OCI-LY3 (cell line): ENCODE data around the gene LAT.
A peak's percentile ranks its signal among the peaks of the same experiment; 100 is the strongest.
"Not testable (repeated sequence)": the region's sequence is repeated elsewhere in the genome, so short reads cannot be mapped to it uniquely, and the experiment has no call there.

Experiments
- H2AFZ ChIP-seq: fragments of 200-600, 300-600 bp; shearing (Covaris generic); 2 replicates; pipeline ENCODE4 v1.6.0; 2014; ENCODE audit warnings: antibody characterized with exemption, low read depth, low read length
- H3K27ac ChIP-seq: fragments of 200-600, 300-600 bp; sonication (generic); 2 replicates; pipeline ENCODE4 v1.5.1; 2014; ENCODE audit warnings: mild to moderate bottlenecking, low read length, moderate library complexity, mixed read lengths
- H3K27me3 ChIP-seq: fragments of 200-600, 300-600 bp; sonication (generic); 2 replicates; pipeline ENCODE4 v1.6.1; 2014; ENCODE audit warnings: low read depth, low read length, mixed read lengths
- H3K36me3 ChIP-seq: fragments of 200-600, 300-600 bp; sonication (generic); replicated peaks from 2 replicates; pipeline ENCODE3; 2014; ENCODE audit warnings: low read depth, low read length, mixed read lengths
- H3K4me1 ChIP-seq: fragments of 300-600, 200-600 bp; sonication (generic); 2 replicates; pipeline ENCODE4 v1.6.1; 2014; ENCODE audit warnings: low read length, mixed read lengths
- H3K4me2 ChIP-seq: fragments of 200-600, 300-600 bp; sonication (generic); 2 replicates; pipeline ENCODE4 v1.6.1; 2014; ENCODE audit warnings: low read length, mixed read lengths
- H3K4me3 ChIP-seq: fragments of 300-600, 200-600 bp; sonication (generic); 2 replicates; pipeline ENCODE4 v1.5.1; 2014; ENCODE audit warnings: antibody characterized with exemption, mild to moderate bottlenecking, low read length, moderate library complexity
- H3K79me2 ChIP-seq: fragments of 300-600, 200-600 bp; shearing (Covaris generic); 2 replicates; pipeline ENCODE4 v1.6.1; 2014; ENCODE audit warnings: mild to moderate bottlenecking, low read length, mixed read lengths
- H3K9ac ChIP-seq: fragments of 300-600, 200-600 bp; shearing (Covaris generic); 2 replicates; pipeline ENCODE4 v1.6.0; 2014; ENCODE audit warnings: mild to moderate bottlenecking, low read length, moderate library complexity
- H3K9me3 ChIP-seq: fragments of 200-600, 300-600 bp; shearing (Covaris generic); 2 replicates; pipeline ENCODE4 v1.6.1; 2014; ENCODE audit warnings: low read length, mixed read lengths; ENCODE audit not compliant: insufficient read depth
- H4K20me1 ChIP-seq: fragments of 200-600, 300-600 bp; sonication (generic); 2 replicates; pipeline ENCODE4 v1.6.1; 2016; ENCODE audit warnings: low read length, mixed read lengths; ENCODE audit not compliant: insufficient read depth
- EZH2phosphoT487 ChIP-seq: fragments of 200-600 bp; shearing (Covaris generic); IDR thresholded peaks from 2 replicates; pipeline ENCODE4 v1.6.1; 2018; ENCODE audit warnings: antibody characterized with exemption, mixed run types, low read depth
- TF ChIP-seq, protein P1 (sequence below): fragments of 200-600, 300-600 bp; sonication (generic); IDR thresholded peaks from 2 replicates; pipeline ENCODE4 v1.5.1; 2014; ENCODE audit warnings: antibody characterized with exemption, low read length, low read depth

LAT gene

DNA sequence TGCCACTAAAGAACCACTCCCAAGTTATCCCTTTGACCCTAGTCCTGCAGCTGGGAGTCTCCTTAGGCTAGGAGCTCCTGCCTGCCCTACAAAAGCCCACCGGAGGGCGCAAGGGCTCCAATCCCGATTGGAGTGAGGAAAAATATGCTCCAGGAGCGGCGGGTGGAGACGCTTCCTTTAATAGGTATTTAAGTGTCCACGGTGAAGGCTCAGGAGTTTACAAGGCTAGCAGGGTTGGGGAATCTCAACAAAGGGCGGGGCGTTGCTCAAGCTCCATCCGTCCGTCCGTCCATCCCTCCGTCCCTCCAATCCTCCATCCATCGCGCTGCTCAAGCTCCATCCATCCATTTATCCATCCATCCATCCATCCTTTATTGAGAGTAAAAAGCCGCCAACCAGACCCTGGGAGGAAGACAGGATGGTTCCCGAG, 10.8 kb upstream of the LAT start:
- Histone ChIP-seq H3K36me3 (no peaks in the 10 kb centered on the region), H4K20me1 (no peaks in the 10 kb centered on the region), H3K4me1 (peaks cover 9% of the 10 kb centered on the region), H3K9me3 (no peaks in the 10 kb centered on the region), H2AFZ (peak overlapping the region; percentile 94), H3K79me2 (peaks cover 9% of the 10 kb centered on the region; the same call in 1 of the 2 replicates), H3K27ac (peak overlapping the region; percentile 35), H3K4me3 (peak overlapping the region; percentile 94), H3K27me3 (no peaks in the 10 kb centered on the region), H3K4me2 (peak overlapping the region; percentile 79), H3K9ac (peak overlapping the region; percentile 84)
- no peak for TF ChIP-seq EZH2phosphoT487
- TF ChIP-seq, protein P1, sequence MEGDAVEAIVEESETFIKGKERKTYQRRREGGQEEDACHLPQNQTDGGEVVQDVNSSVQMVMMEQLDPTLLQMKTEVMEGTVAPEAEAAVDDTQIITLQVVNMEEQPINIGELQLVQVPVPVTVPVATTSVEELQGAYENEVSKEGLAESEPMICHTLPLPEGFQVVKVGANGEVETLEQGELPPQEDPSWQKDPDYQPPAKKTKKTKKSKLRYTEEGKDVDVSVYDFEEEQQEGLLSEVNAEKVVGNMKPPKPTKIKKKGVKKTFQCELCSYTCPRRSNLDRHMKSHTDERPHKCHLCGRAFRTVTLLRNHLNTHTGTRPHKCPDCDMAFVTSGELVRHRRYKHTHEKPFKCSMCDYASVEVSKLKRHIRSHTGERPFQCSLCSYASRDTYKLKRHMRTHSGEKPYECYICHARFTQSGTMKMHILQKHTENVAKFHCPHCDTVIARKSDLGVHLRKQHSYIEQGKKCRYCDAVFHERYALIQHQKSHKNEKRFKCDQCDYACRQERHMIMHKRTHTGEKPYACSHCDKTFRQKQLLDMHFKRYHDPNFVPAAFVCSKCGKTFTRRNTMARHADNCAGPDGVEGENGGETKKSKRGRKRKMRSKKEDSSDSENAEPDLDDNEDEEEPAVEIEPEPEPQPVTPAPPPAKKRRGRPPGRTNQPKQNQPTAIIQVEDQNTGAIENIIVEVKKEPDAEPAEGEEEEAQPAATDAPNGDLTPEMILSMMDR: peak; percentile 56

DNA sequence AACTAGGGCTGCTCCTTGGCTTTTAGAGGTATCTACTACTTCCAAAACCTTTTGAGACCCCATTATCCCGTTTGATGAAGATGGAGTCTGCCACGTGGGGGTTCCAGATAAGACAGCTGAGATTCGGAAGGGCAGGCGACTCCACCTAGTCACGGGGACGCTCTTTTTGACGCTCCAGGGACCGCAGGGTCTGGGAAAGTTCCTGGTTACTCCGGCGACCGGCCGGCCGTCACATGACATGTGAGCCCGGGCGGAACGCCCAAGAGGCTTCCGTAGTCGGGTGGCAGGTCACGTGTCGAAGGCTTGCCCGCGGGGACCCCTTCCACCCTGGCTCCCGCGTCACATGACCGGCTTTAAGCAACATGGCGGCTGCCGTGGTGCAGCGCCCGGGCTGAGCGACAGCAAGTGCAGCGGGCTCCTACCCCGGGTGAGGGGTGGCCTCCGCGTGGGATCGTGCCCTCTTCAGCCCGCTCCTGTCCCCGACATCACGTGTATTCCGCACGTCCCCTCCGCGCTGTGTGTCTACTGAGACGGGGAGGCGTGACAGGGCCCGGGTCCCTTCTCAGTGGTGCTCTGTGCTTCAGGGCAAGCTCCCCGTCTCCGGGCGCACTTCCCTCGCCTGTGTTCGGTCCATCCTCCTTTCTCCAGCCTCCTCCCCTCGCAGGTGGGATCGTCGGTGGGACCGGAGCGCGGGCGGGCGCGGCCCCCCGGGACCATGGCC, 10.3 kb upstream of the LAT start, which contains the start of gene SPNS1:
Gene SPNS1, plus strand, starts transcription at position 342 of the 721 bp plus-strand sequence. Its CDS starts 374 bp downstream, at position 716.
- TF ChIP-seq, protein P1: no peak
- no peak for TF ChIP-seq EZH2phosphoT487
- peak within 1 kb of the TSS; percentile 94 for H2AFZ ChIP-seq
- peak within 1 kb of the TSS; percentile 35 for H3K27ac ChIP-seq
- H3K27me3 ChIP-seq: no peaks in the 10 kb centered on the region
- H4K20me1 ChIP-seq: no peaks in the 10 kb centered on the region
- H3K4me3 ChIP-seq: peak within 1 kb of the TSS; percentile 94
- peaks cover 9% of the 10 kb centered on the region; the same call in 1 of the 2 replicates for H3K79me2 ChIP-seq
- H3K36me3 ChIP-seq: no peaks in the 10 kb centered on the region
- peak within 1 kb of the TSS; percentile 79 for H3K4me2 ChIP-seq
- H3K9ac ChIP-seq: peak within 1 kb of the TSS; percentile 84
- H3K4me1 ChIP-seq: peaks cover 9% of the 10 kb centered on the region
- no peaks in the 10 kb centered on the region for H3K9me3 ChIP-seq

DNA sequence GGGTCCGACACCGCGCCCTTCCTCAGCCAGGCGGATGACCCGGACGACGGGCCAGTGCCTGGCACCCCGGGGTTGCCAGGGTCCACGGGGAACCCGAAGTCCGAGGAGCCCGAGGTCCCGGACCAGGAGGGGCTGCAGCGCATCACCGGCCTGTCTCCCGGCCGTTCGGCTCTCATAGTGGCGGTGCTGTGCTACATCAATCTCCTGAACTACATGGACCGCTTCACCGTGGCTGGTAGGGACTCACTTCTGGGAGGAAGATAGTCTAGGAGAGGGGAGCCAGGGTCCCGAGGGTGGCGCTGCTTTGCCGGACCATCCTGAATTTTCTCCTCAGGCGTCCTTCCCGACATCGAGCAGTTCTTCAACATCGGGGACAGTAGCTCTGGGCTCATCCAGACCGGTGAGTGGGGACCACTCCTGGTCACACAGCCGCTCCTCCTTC, 9.7 kb upstream of the LAT start:
- TF ChIP-seq EZH2phosphoT487: no peak
- TF ChIP-seq, protein P1: no peak
- peak overlapping the region; percentile 79 for H3K4me2 ChIP-seq
- H3K9me3 ChIP-seq: no peaks in the 10 kb centered on the region
- peak overlapping the region; percentile 94 for H3K4me3 ChIP-seq
- no peak overlapping the region for H3K27ac ChIP-seq
- H2AFZ ChIP-seq: no peak overlapping the region
- no peaks in the 10 kb centered on the region for H4K20me1 ChIP-seq
- no peaks in the 10 kb centered on the region for H3K36me3 ChIP-seq
- H3K27me3 ChIP-seq: no peaks in the 10 kb centered on the region
- peaks cover 9% of the 10 kb centered on the region; the same call in 1 of the 2 replicates for H3K79me2 ChIP-seq
- H3K9ac ChIP-seq: peak overlapping the region; percentile 58
- H3K4me1 ChIP-seq: peaks cover 9% of the 10 kb centered on the region

DNA sequence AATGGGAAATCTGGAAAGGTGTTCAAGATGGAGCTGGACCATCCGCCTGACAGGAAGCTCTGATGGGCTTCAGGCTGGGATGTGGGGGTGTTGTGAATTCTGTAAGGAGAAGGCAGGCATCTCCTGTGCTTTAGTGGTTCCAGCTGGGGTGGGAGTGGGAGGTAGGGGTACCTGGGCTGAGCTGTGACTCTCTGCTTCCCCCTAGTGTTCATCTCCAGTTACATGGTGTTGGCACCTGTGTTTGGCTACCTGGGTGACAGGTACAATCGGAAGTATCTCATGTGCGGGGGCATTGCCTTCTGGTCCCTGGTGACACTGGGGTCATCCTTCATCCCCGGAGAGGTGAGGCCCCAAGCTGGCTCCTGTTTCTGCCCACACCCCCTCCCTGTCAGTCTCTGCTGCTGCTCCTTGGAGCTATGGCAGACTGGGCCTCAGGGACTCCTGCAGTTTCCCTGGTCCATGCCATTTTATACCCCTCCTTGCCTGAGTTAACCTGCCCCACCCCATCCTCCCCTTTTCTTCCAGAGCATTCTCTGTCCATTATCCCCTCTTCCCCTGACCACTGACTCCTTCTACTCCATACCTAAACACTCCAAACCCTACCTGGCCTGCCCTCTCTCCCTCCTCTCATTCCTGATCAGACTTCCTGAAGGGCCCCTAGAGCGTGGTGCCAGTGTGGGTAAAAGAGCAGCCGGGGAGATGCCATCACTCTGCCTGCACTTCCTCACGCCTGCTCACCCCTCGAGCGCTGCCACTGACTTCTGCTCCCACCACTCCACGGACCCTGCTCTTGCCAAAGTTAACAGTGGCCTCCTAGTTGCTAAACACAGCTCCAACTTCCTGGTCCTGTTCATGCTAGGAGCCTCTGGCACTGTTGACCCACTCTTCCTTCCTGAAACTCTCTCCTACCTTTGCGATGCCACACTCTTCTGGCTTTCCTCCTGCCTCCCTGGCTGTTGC, 6.9 kb upstream of the LAT start:
- H3K36me3 ChIP-seq: peaks cover 11% of the 10 kb centered on the region
- peaks cover 9% of the 10 kb centered on the region for H3K4me1 ChIP-seq
- H3K27me3 ChIP-seq: no peaks in the 10 kb centered on the region
- no peak overlapping the region for H3K9ac ChIP-seq
- H3K4me3 ChIP-seq: no peak overlapping the region
- H3K27ac ChIP-seq: no peak overlapping the region
- no peak overlapping the region for H3K4me2 ChIP-seq
- H4K20me1 ChIP-seq: no peaks in the 10 kb centered on the region
- H3K9me3 ChIP-seq: no peaks in the 10 kb centered on the region
- no peak overlapping the region for H2AFZ ChIP-seq
- H3K79me2 ChIP-seq: peaks cover 9% of the 10 kb centered on the region; the same call in 1 of the 2 replicates
- TF ChIP-seq EZH2phosphoT487: no peak
- TF ChIP-seq, protein P1: peak; percentile 62

DNA sequence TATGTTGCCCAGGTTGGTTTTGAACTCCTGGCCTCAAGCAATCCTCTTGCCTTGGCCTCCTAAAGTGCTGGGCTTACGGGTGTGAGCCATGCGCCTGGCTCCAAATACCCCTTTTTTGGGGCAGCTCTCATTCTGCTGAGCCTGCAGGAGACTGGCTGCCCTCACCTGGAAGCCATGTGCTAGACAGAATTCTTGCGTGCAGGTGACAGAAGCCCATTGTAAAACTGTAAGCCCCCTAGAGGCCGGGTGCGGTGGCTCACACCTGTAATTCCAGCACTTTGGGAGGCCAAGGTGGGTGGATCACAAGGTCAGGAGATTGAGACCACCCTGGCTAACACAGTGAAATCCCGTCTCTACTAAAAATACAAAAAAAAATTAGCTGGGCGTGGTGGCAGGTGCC, 4.5 kb upstream of the LAT start:
- not testable (repeated sequence) for H3K4me2 ChIP-seq, H3K4me1 ChIP-seq, H3K9ac ChIP-seq, H3K9me3 ChIP-seq, H3K79me2 ChIP-seq, H2AFZ ChIP-seq, H3K27ac ChIP-seq, H3K4me3 ChIP-seq, H4K20me1 ChIP-seq, H3K27me3 ChIP-seq
- peaks cover 11% of the 10 kb centered on the region for H3K36me3 ChIP-seq
